ENCODE results near the gene FAU. TPM values are rescaled to one million over a fixed set of nuclear protein-coding genes. Genes with fewer than 3 reads are reported as not detected.
A peak's percentile ranks its signal among the peaks of the same experiment; 100 is the strongest.

FAU gene
- total and polyA plus RNA-seq, 2 of the 13 experiments (the other 11 are each of a cell fraction or from before 2014, with no cell fraction given) = 374 to 869 TPM

DNA sequence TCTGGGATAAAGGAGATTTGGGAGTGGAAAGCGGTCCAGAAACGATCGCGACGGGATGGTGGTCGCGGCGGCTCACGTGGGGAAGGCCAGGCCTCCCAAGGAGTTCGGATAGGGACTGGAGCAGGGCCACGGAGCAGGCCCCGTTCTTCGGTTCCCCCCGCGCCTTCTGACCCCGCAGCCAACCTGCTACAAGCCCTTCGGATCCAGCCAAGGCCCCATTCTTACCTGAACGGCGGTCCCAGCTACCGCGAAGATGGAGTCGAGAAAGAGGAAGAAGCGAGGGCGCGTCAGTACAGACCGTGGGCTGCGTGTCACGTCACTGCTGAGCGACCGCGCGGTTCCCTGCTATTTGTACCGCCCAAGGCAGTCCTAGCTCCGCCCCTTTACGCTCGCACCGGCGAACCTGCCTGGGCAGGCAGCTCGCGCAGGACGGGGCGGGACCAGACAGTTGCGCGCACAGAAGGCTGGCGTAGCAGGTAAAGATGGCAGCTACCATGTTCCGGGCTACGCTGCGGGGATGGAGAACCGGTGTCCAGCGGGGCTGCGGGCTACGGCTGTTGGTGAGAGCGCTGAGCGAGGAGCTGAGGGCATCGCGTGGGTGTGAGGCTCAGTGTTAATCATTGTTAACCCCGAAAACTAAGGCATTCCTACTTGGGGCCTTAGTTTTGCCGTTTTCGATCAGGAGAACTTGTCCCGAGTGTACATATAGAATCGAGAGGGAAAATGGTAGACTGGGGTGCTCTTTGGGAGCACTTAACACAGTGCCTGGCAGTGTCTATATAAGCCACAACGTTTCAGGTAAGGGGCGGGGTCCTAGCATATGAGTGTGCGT, at the start of gene FAU, which contains the start of gene MRPL49 (continued):
- TF ChIP-seq SMC3 (IDR thresholded peaks at IDR 0.05; ENCODE audit: low read length) (no peak), ZNF766 (CRISPR knock-in tag; IDR thresholded peaks at IDR 0.05; ENCODE audit: borderline replicate concordance) (peak; percentile 86; the same call in 1 of the 2 replicates), RELA (CRISPR knock-in tag; IDR thresholded peaks at IDR 0.05) (no peak), ZNF12 (CRISPR knock-in tag; IDR thresholded peaks at IDR 0.05) (0 out of 2 replicates have a peak, but pooled peaks have one; percentile 23)
- TF ChIP-seq, protein P1, sequence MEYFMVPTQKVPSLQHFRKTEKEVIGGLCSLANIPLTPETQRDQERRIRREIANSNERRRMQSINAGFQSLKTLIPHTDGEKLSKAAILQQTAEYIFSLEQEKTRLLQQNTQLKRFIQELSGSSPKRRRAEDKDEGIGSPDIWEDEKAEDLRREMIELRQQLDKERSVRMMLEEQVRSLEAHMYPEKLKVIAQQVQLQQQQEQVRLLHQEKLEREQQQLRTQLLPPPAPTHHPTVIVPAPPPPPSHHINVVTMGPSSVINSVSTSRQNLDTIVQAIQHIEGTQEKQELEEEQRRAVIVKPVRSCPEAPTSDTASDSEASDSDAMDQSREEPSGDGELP (IDR thresholded peaks at IDR 0.05; ENCODE audit: borderline replicate concordance, low read depth) = peak; percentile 56; the same call in 1 of the 2 replicates
- TF ChIP-seq, protein P2, sequence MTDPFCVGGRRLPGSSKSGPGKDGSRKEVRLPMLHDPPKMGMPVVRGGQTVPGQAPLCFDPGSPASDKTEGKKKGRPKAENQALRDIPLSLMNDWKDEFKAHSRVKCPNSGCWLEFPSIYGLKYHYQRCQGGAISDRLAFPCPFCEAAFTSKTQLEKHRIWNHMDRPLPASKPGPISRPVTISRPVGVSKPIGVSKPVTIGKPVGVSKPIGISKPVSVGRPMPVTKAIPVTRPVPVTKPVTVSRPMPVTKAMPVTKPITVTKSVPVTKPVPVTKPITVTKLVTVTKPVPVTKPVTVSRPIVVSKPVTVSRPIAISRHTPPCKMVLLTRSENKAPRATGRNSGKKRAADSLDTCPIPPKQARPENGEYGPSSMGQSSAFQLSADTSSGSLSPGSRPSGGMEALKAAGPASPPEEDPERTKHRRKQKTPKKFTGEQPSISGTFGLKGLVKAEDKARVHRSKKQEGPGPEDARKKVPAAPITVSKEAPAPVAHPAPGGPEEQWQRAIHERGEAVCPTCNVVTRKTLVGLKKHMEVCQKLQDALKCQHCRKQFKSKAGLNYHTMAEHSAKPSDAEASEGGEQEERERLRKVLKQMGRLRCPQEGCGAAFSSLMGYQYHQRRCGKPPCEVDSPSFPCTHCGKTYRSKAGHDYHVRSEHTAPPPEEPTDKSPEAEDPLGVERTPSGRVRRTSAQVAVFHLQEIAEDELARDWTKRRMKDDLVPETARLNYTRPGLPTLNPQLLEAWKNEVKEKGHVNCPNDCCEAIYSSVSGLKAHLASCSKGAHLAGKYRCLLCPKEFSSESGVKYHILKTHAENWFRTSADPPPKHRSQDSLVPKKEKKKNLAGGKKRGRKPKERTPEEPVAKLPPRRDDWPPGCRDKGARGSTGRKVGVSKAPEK (CRISPR knock-in tag; IDR thresholded peaks at IDR 0.05; ENCODE audit: borderline replicate concordance) = no peak
- TF ChIP-seq, protein P3, sequence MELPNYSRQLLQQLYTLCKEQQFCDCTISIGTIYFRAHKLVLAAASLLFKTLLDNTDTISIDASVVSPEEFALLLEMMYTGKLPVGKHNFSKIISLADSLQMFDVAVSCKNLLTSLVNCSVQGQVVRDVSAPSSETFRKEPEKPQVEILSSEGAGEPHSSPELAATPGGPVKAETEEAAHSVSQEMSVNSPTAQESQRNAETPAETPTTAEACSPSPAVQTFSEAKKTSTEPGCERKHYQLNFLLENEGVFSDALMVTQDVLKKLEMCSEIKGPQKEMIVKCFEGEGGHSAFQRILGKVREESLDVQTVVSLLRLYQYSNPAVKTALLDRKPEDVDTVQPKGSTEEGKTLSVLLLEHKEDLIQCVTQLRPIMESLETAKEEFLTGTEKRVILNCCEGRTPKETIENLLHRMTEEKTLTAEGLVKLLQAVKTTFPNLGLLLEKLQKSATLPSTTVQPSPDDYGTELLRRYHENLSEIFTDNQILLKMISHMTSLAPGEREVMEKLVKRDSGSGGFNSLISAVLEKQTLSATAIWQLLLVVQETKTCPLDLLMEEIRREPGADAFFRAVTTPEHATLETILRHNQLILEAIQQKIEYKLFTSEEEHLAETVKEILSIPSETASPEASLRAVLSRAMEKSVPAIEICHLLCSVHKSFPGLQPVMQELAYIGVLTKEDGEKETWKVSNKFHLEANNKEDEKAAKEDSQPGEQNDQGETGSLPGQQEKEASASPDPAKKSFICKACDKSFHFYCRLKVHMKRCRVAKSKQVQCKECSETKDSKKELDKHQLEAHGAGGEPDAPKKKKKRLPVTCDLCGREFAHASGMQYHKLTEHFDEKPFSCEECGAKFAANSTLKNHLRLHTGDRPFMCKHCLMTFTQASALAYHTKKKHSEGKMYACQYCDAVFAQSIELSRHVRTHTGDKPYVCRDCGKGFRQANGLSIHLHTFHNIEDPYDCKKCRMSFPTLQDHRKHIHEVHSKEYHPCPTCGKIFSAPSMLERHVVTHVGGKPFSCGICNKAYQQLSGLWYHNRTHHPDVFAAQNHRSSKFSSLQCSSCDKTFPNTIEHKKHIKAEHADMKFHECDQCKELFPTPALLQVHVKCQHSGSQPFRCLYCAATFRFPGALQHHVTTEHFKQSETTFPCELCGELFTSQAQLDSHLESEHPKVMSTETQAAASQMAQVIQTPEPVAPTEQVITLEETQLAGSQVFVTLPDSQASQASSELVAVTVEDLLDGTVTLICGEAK (IDR thresholded peaks at IDR 0.05) = no peak
- TF ChIP-seq, protein P3 (CRISPR knock-in tag; IDR thresholded peaks at IDR 0.05) = peak; percentile 80; the same call in 1 of the 2 replicates
- TF ChIP-seq, protein P4, sequence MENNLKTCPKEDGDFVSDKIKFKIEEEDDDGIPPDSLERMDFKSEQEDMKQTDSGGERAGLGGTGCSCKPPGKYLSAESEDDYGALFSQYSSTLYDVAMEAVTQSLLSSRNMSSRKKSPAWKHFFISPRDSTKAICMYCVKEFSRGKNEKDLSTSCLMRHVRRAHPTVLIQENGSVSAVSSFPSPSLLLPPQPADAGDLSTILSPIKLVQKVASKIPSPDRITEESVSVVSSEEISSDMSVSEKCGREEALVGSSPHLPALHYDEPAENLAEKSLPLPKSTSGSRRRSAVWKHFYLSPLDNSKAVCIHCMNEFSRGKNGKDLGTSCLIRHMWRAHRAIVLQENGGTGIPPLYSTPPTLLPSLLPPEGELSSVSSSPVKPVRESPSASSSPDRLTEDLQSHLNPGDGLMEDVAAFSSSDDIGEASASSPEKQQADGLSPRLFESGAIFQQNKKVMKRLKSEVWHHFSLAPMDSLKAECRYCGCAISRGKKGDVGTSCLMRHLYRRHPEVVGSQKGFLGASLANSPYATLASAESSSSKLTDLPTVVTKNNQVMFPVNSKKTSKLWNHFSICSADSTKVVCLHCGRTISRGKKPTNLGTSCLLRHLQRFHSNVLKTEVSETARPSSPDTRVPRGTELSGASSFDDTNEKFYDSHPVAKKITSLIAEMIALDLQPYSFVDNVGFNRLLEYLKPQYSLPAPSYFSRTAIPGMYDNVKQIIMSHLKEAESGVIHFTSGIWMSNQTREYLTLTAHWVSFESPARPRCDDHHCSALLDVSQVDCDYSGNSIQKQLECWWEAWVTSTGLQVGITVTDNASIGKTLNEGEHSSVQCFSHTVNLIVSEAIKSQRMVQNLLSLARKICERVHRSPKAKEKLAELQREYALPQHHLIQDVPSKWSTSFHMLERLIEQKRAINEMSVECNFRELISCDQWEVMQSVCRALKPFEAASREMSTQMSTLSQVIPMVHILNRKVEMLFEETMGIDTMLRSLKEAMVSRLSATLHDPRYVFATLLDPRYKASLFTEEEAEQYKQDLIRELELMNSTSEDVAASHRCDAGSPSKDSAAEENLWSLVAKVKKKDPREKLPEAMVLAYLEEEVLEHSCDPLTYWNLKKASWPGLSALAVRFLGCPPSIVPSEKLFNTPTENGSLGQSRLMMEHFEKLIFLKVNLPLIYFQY (CRISPR knock-in tag; IDR thresholded peaks at IDR 0.05; ENCODE audit: borderline replicate concordance) = no peak; the same call in 1 of the 2 replicates

Measured in HepG2 (cell line).